GM12864 (cell line): Measurements from ENCODE around the gene GRB2.
"Not testable (repeated sequence)": the region's sequence is repeated elsewhere in the genome, so short reads cannot be mapped to it uniquely, and the experiment has no call there.

Experiments
- DNase-seq: peaks from one replicate; pipeline ENCODE4 v3.0.0-alpha.2; 2011; ENCODE audit warnings: low read depth
- H3K4me3 ChIP-seq: 2 replicates; pipeline ENCODE4 v1.5.1; 2011; ENCODE audit warnings: mild to moderate bottlenecking, low read depth, low read length, control low read depth
- CTCF ChIP-seq: IDR thresholded peaks from 2 replicates; pipeline ENCODE4 v1.5.1; 2011; ENCODE audit warnings: low read depth, mild to moderate bottlenecking, moderate library complexity, low read length, control low read depth, inconsistent platforms; ENCODE audit errors: missing control alignments

GRB2 gene

GRCh38 chr17:75308732-75309629, 96.5 kb downstream of the GRB2 start:
- H3K4me3 ChIP-seq: no peak overlapping the region
- no peak for DNase-seq
- no peak for TF ChIP-seq CTCF

GRCh38 chr17:75307957-75308731, 97.3 kb downstream of the GRB2 start:
- no peak for DNase-seq
- H3K4me3 ChIP-seq: no peak overlapping the region
- no peak for TF ChIP-seq CTCF

GRCh38 chr17:75301502-75302206, 103.8 kb downstream of the GRB2 start:
- no peak for TF ChIP-seq CTCF
- no peak for DNase-seq
- no peak overlapping the region for H3K4me3 ChIP-seq

- no peak for DNase-seq
- no peak for TF ChIP-seq CTCF
- no peak overlapping the region for H3K4me3 ChIP-seq
Measured at GRCh38 chr17:75301049-75301448, 104.4 kb downstream of the GRB2 start.

- no peak for DNase-seq
- H3K4me3 ChIP-seq: no peak overlapping the region
- no peak for TF ChIP-seq CTCF
Measured at GRCh38 chr17:75300280-75300679, 105.2 kb downstream of the GRB2 start.

- peak overlapping the region; percentile 30 for H3K4me3 ChIP-seq
- peak; percentile 96 for DNase-seq
Measured at GRCh38 chr17:75295201-75296158, 110.0 kb downstream of the GRB2 start.

GRCh38 chr17:75292810-75293448, 112.5 kb downstream of the GRB2 start:
- DNase-seq, H3K4me3 ChIP-seq: not testable (repeated sequence)

More at GRCh38 chr17:75295201-75296158, 110.0 kb downstream of the GRB2 start:
- TF ChIP-seq CTCF: no peak
